Adrenal gland (tissue), 12 donors: Measurements from ENCODE around the gene COL25A1. TPM values are rescaled to one million over a fixed set of nuclear protein-coding genes. Genes with fewer than 3 reads are reported as not detected.

Experiments
- DNase-seq, 7 donors: peaks; one replicate each; pipeline ENCODE4 v3.0.0-alpha.2; 2019 to 2020
- H3K27ac ChIP-seq, 5 donors: fragments of 200-600 bp; sonication (generic) in 4 of 5; 1 replicate in 3 of 5; 2 replicates in 2 of 5; pipeline versions ENCODE4 v1.5.1 to v1.8.0; 2016 to 2020; ENCODE audit warnings: mild to moderate bottlenecking in 1 of 5
- H3K27me3 ChIP-seq: fragments of 200-600 bp; 2 replicates; pipeline ENCODE4 v1.8.0; 2021
- H3K36me3 ChIP-seq, 2 donors: fragments of 200-600 bp; replicated peaks in 1 of 2; 1 replicate in 1 of 2; 2 replicates in 1 of 2; pipeline versions ENCODE4 v1.5.1 to v1.8.0; 2018 to 2022
- H3K4me1 ChIP-seq, 2 donors: fragments of 200-600 bp; replicated peaks in 1 of 2; 1 replicate in 1 of 2; 2 replicates in 1 of 2; pipeline versions ENCODE4 v1.5.1 to v1.8.0; 2018 to 2021
- H3K4me3 ChIP-seq, 4 donors: fragments of 200-600 bp; sonication (generic) in 3 of 4; one replicate each; pipeline ENCODE4 v1.5.1; 2016 to 2018
- H3K9me3 ChIP-seq, 3 donors: fragments of 200-600 bp; sonication (generic) in 1 of 3; replicated peaks in 1 of 3; 1 replicate in 2 of 3; 2 replicates in 1 of 3; pipeline versions ENCODE4 v1.5.1 to v1.8.0; 2016 to 2021
- CTCF ChIP-seq, 6 experiments: fragments of 450-650 bp in 4 of 6; fragments of 200-600 bp in 2 of 6; sonication (generic) in 1 of 6; IDR thresholded peaks; 1 replicate in 5 of 6; 2 replicates in 1 of 6; pipeline versions ENCODE4 v1.5.1 to v1.8.0; 2016 to 2021; ENCODE audit warnings: antibody characterized with exemption in 6 of 6, mild to moderate bottlenecking in 2 of 6, moderate library complexity in 1 of 6
- POLR2A ChIP-seq, 2 donors: fragments of 450-650 bp; IDR thresholded peaks; one replicate each; pipeline ENCODE4 v1.6.1; 2017; ENCODE audit warnings: antibody characterized with exemption in 2 of 2, mild to moderate bottlenecking in 2 of 2, moderate library complexity in 1 of 2
- WGBS, 4 donors: extraction: QIAGEN DNeasy Blood & Tissue Kit in 2 of 4; methylation state at CpG; one replicate each; pipeline versions ENCODE4 v1.1.5 to v1.1.7; 2013 to 2017; 5-methylcytosine and 5-hydroxymethylcytosine counted together
- intact Hi-C, 2 donors: fragments of 100-400 bp; cut with DNase I; formaldehyde crosslinking; loops; one replicate each; pipeline versions ENCODE4 v1.14.1 to v1.15.0; 2022 to 2023
- polyA plus RNA-seq, 3 donors: library from polyadenylated mRNA; stranded (reverse); fragments of 200-250 nt in 2 of 3; fragments of 350-450 nt in 1 of 3; fragmentation: Illumina TruSeq in 1 of 3; extraction: RNeasy Lipid Tissue Mini Kit (QIAGEN cat#74804) in 1 of 3; gene quantifications; one replicate each; pipeline ENCODE4 v1.2.3, GENCODE V29; 2013 to 2014
- total RNA-seq, 9 donors: library from RNA; depleted of rRNA in 4 of 9; stranded (reverse); fragments of >200 nt in 4 of 9; fragments of 120-200 nt in 1 of 9; fragmentation: NEBNext Ultra II Directional in 1 of 9; extraction: Animal tissue kit (Norgen Biotek cat#: 25700) in 1 of 9; gene quantifications; one replicate each; pipeline versions ENCODE4 v1.1.0 to v1.2.4, GENCODE V29; 2013 to 2023
- donor health status: healthy with polysubstance abuse.
- donor health status: Bipolar disorder and iron deficiency.
- donor health status: DM: yes; HTN: yes; CAD: no.
- donor health status: DM: no; HTN: no; CAD: no.
- donor health status: DM: no; HTN: no; CAD: no.
- donor health status: DM: yes; HTN: yes; CAD: no.

COL25A1 gene
- total and polyA plus RNA-seq, 12 donors: 0.05 to 2.1 (median 0.47) TPM

GRCh38 chr4:109332926-109333464 lies 30.5 kb upstream of the COL25A1 start:
- intact Hi-C loops: no loop called here
- 58 to 83% (median 74%) methylated on average over 2 of the region's 2 CpGs for WGBS, 4 donors
- DNase-seq: no peak

GRCh38 chr4:109327641-109328040 lies 25.2 kb upstream of the COL25A1 start:
- Histone ChIP-seq H3K36me3 (no peaks in the 10 kb centered on the region), H3K4me1 (no peaks in the 10 kb centered on the region), H3K9me3 (no peaks in the 10 kb centered on the region), H3K4me3 (no peak overlapping the region), H3K27me3 (no peaks in the 10 kb centered on the region), H3K27ac (no peak overlapping the region)
- TF ChIP-seq CTCF (IDR thresholded peaks at IDR 0.05) (no peak), POLR2A (IDR thresholded peaks at IDR 0.05) (no peak)
- intact Hi-C loops: no loop called here
- WGBS, 4 donors: 80 to 94% (median 83%) methylated on average over 2 of the region's 2 CpGs
- DNase-seq: no peak

More at GRCh38 chr4:109332926-109333464, 30.5 kb upstream of the COL25A1 start:
- H3K36me3 ChIP-seq: no peaks in the 10 kb centered on the region
- no peaks in the 10 kb centered on the region for H3K9me3 ChIP-seq
- H3K4me3 ChIP-seq: no peak overlapping the region
- no peaks in the 10 kb centered on the region for H3K4me1 ChIP-seq
- no peak for TF ChIP-seq POLR2A (IDR thresholded peaks at IDR 0.05)
- peak in 1 of 6 experiments; percentile 22 for TF ChIP-seq CTCF (IDR thresholded peaks at IDR 0.05)
- H3K27me3 ChIP-seq: no peaks in the 10 kb centered on the region
- no peak overlapping the region for H3K27ac ChIP-seq

- Histone ChIP-seq H3K9me3 (no peaks in the 10 kb centered on the region), H3K4me1 (no peaks in the 10 kb centered on the region), H3K4me3 (no peak overlapping the region), H3K27me3 (no peaks in the 10 kb centered on the region), H3K36me3 (no peaks in the 10 kb centered on the region), H3K27ac (no peak overlapping the region)
- TF ChIP-seq POLR2A (IDR thresholded peaks at IDR 0.05) (no peak), CTCF (IDR thresholded peaks at IDR 0.05) (no peak)
- intact Hi-C loops: no loop called here
- DNase-seq: no peak
- 72 to 80% (median 76%) methylated on average over 2 of the region's 2 CpGs for WGBS, 4 donors
These were observed 23.2 kb upstream of the COL25A1 start for GRCh38 chr4:109325698-109326097.

- no peak for DNase-seq
- Histone ChIP-seq H3K4me3 (no peak overlapping the region), H3K9me3 (no peaks in the 10 kb centered on the region)
These were observed 20.9 kb upstream of the COL25A1 start for GRCh38 chr4:109323348-109323747.

More at GRCh38 chr4:109323348-109323747, 20.9 kb upstream of the COL25A1 start:
- H3K27me3 ChIP-seq: no peaks in the 10 kb centered on the region
- H3K4me1 ChIP-seq: no peaks in the 10 kb centered on the region
- intact Hi-C loops: no loop called here
- no peak overlapping the region for H3K27ac ChIP-seq
- TF ChIP-seq POLR2A (IDR thresholded peaks at IDR 0.05) (no peak), CTCF (IDR thresholded peaks at IDR 0.05) (no peak)
- no peaks in the 10 kb centered on the region for H3K36me3 ChIP-seq
